ENCODE data around the gene HOXC11.

Gene HOXC11

DNA sequence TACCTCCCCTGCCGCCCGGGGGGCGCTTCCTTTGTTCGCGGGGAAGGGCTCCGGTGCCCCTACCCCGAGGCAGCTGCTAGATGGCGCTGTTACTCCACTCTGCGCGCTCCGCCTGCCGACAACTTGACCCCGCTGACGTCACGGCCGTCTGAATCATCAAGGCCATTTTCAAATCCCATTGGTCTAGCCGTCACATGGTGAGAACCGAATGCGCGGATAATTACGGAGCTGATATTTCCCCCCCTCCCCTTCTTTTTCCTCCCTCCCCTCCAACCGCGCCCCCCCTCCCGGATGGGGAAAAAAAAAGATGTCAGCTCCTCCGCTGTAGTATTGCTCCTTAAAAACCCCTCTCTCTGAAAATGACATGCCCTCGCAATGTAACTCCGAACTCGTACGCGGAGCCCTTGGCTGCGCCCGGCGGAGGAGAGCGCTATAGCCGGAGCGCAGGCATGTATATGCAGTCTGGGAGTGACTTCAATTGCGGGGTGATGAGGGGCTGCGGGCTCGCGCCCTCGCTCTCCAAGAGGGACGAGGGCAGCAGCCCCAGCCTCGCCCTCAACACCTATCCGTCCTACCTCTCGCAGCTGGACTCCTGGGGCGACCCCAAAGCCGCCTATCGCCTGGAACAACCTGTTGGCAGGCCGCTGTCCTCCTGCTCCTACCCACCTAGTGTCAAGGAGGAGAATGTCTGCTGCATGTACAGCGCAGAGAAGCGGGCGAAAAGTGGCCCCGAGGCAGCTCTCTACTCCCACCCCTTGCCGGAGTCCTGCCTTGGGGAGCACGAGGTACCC lies 12.2 kb downstream of the HOXC11 start, which contains the start of gene HOXC10:
HOXC10 (plus strand) TSS at position 246 of the 791 bp plus-strand sequence; CDS start at position 360, 114 bp downstream.
- peak; percentile 81 to 90 for DNase-seq (ENCODE audit: low read depth in 2 of 2)

DNA sequence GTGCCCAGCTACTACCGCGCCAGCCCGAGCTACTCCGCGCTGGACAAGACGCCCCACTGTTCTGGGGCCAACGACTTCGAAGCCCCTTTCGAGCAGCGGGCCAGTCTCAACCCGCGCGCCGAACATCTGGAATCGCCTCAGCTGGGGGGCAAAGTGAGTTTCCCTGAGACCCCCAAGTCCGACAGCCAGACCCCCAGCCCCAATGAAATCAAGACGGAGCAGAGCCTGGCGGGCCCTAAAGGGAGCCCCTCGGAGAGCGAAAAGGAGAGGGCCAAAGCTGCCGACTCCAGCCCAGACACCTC lies 12.7 kb downstream of the HOXC11 start:
- no peak for DNase-seq (ENCODE audit: low read depth in 2 of 2)

DNA sequence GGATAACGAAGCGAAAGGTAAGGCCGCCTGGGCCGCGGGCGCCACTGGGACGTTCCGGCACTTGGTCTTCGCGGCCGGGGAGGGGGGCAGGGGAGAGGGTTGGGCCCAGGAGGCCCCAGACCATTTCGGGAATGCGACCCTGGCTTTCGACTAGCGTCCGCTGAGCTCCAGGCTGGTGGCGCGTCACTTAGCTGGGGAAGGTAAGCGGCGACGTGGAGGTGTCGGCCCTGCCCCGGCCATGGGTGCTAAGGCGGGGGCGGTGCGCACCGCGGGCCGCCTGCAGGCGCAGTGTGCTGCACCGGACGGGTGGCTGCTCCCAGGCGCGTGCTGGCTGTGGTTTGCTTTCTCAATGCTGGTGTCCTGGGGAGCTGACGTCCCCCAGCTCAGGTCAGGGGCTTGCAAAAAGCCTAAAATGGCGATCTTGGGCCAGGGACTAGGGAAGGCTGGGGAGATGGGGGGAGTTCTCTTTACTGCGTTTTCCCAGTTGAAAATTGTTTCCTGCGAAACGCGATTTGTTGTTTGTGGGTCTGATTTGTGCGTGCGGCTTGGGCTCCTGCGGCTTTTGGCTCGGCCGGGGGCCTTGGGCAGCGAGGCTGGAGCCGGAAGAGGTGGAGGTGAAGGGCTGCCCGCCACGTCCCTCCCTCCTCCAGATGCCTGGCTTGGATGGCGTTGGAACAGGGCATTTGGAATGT lies 13.2 kb downstream of the HOXC11 start:
- DNase-seq (ENCODE audit: low read depth in 2 of 2): no peak

DNA sequence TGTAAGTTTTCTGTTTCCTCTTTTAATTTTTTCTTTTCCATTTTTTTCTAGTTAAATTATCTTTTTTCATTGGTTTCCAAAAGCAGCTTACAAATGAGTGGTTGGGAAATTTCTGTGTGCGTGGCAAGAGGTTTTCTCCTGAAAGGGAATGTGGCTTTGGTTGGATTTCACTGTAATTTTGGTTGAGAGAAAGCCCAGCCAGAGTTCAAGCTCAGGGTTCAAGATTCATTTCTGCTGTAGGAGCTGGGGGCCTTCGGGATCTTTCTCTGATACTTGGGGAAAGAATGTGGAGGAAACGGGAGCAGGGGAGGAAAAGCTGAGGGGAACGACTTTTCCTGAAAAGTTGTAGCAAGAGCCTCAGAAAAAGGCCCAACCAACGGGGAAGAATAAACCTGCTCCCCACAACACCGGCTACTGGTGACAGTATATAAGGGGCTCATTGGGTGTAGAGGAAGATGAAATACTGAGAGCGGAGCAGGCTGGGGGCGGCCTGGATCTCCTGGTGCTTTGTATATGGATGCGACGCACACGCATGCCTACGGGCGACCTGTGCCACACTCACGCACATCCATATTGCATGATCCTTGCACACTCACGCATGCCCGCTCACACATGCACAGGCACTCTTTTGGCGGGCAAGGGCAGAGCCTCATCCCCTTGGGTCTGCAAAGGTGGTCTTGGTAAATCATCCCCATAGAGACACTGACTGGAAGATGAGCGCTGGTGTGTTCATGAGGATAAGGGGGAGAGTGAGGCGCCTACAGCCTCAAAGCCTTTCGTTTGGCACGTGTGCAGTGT lies 14.0 kb downstream of the HOXC11 start:
- no peak for DNase-seq (ENCODE audit: low read depth in 2 of 2)

DNA sequence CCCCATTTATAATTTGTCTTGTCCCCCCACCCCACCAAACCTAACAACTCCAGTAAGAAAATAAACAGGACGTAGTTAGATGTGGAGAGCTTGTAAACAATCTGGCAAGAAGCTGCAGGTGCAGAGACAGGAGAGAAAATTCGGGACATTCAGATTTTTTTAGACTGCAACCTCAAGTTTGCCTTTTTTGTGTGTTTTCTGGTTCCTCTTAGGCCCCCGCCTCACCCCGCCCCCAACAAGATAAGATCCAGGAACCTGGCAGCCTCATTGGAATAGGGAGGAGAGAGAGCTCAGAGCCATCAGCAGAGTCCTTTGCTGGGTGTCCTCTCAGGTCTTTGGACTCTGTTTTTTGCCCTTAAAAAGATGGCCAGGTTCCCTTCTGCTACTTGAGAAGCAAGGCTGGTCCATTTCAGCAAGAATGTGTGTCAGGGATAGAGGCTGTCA lies 14.9 kb downstream of the HOXC11 start:
- DNase-seq (ENCODE audit: low read depth in 2 of 2): no peak

DNA sequence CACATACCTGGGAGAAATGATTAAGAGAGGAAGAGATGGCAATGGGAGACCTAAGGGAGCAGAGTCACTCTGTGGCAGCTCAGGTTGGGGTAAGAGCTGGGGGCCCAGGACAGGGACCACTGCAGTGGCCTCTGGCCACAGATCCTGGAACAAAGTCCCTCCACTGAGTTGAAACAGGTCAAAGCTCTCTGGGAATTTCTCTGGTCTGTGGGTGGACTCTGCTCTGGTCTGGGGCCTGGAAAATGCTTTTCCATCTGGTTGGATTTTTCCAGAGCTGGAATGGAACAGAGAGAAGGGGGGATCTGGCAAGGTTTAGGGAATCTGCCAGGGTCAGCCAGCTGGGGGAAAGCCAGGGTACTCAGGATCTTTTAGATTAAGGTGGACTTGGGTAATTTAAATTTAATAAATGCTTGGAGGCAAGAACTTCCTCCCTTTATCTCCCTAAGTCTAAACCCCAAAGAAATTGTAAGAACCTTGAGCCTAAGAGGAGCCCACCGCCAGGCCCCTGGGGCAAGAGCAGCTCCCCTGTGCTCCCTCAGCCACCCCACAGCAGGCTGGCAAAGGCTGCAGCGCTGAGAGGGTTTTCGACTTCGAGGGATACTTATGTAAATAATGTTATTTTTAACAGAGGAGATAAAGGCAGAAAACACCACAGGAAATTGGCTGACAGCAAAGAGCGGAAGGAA lies 15.8 kb downstream of the HOXC11 start:
- no peak for DNase-seq (ENCODE audit: low read depth in 2 of 2)

DNA sequence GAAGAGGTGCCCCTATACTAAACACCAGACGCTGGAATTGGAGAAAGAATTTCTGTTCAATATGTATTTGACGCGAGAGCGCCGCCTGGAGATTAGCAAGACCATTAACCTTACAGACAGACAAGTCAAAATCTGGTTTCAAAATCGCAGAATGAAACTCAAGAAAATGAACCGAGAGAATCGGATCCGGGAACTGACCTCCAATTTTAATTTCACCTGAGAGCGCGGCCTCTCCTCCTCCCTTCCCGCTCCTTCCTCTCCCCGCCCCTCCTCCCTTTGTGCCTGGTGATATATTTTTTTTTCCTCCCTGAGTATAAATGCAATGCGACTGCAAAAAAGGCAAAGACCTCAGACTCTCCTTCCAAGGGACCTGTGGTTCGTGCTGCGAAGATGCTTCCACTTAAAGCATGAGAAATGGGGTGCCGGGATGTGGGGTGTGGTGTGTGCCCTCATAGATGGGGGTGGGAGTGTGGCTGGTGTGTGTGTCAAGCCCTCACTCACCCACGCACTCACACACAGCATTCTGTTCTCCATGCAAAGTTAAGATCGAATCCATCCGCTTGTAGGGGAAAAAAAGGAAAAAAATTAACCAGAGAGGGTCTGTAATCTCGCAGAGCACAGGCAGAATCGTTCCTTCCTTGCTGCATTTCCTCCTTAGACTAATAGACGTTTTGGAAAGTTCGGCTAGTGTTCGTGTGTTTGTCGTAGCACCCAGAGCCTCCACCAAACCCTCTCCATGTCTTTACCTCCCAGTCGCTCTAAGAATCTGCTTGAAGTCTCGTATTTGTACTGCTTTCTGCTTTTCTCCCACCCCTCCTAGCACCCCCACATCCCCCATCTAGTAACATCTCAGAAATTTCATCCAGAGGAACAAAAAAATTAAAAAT lies 16.5 kb downstream of the HOXC11 start:
- DNase-seq (ENCODE audit: low read depth in 2 of 2): no peak

DNA sequence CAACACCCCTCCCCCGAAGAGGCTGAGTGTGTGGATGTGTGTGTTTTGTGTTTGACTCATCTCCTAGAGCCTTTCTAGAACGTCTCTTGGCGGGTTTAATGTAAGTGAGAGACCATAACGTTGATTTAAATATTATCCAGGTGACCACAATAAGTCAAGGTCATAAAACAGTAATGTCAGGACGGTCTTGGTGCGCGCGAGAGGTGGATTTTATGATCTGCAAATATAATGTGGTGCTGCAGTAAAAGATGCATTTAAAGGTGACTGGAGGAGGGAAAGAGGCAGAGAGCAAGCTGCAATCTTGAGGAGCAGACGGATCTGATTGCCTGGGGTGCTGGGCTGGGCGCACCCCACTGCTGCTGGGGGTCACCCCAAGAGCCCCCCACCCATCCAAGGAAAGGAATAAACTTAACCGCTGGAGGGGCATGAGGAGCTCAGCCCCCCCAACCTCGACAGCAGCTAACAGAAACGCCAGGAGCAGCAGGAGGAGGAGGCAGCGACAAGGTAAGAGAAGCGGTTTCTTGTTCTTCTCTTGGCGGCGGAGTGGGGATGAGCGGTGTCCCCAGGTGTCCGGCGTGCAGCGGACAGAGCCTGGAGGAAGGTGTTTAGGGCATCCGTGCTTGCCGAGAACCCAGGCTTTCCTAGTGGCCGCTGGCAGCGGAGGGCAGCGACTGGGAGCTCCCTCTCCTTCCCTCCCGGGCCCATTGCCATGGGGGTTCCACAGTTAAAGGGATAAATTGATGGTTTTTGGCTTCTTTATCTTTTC lies 17.6 kb downstream of the HOXC11 start:
- DNase-seq (ENCODE audit: low read depth in 2 of 2): no peak

DNA sequence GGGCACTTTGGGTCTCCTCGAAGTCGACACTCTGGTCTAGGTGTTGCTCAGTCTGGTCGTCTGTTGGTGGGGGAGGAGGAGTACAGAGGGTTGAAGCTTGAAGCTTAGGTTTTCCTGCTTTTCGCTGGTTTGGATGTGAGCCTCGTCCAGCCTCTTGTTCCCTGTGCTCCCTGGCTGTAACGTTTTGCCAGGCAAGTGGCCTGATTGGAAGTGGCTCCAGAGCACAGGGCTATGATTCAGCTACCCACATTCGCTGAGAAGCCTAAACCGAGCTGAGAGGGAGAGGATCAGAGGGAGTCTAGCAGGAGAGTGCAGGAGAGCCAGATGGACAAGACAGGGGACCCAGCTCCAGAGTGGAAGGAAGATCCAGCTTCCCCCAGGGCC lies 18.1 kb downstream of the HOXC11 start:
- DNase-seq (ENCODE audit: low read depth in 2 of 2): no peak

DNA sequence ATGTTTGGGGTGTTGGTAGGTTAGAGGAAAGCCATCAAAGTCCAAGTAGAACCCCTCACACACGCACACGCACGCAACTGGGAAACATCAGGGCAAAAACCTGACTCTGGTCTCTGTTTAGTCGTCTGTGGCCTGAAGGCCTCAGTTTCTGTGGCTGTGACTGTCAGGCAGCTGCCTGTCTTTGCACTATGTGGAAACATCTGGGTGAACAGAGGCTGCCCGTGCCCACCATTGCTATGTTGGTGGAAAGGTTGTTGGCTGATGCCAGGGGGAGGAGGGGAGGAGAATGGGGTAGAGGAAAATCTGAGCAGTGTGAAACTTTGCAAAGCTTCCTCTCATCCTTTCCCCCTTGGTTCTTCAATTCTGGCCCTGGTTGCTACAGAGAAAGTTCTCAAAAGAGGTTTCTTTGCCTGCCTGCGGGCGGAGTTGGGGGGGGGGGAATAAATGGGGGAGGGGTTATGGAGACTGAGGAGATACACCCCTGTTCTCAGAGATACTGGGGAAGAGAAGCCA lies 19.5 kb downstream of the HOXC11 start:
- no peak for DNase-seq (ENCODE audit: low read depth in 2 of 2)

DNA sequence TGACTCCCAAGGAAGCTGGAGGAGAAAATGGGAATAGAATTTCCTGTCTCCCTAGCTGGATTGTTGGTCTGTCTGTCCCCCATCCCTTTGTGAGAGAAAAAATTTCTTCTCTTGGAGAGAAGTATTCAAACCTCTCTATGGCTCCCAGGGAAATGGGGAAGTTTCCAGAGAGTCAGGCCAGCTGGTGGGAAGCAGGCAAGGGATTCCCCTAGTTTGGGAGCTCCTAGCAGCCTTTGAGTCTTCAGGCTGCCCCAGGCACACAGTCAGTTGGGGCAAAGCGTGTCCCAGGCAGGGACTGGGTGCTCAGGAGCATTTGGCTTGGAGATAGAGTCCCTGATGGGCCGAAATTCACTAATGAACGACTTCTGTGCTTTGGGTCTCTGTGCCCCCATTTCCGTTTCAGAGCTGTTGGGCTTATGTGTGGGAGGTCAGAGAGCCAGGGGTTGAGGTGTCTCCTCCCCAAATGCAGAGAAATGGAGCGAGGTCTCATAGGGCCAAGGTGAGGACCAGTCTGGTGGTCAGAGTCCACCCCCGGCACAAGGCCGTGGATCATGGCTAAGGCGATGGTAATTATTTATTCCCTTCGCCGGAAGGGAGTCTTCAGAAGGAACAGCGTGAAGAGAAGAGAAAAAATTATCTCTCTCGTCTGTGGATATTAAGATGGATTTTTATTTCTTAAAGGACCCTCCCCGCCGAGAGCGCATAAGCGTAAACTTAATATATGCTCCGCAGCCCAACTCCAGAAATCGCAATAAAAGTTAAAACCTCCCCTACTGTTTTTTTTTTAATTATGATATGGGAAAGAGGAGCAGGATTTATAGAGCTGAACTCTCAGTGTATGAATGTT lies 20.5 kb downstream of the HOXC11 start:
- DNase-seq (ENCODE audit: low read depth in 2 of 2): no peak

DNA sequence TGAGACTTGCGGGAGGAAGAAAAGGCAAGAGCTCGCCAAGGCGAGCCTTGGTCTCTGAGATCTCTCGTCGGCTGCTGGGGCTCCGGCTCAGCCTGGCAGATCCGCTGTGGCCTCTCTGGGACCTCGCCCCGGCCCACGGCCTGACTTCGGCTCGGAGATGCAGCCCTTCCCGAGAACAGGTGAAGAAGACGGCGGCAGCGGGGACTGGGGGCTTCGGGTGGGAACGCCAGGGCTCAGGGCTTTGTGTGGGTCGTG lies 21.0 kb downstream of the HOXC11 start:
- no peak for DNase-seq (ENCODE audit: low read depth in 2 of 2)

DNA sequence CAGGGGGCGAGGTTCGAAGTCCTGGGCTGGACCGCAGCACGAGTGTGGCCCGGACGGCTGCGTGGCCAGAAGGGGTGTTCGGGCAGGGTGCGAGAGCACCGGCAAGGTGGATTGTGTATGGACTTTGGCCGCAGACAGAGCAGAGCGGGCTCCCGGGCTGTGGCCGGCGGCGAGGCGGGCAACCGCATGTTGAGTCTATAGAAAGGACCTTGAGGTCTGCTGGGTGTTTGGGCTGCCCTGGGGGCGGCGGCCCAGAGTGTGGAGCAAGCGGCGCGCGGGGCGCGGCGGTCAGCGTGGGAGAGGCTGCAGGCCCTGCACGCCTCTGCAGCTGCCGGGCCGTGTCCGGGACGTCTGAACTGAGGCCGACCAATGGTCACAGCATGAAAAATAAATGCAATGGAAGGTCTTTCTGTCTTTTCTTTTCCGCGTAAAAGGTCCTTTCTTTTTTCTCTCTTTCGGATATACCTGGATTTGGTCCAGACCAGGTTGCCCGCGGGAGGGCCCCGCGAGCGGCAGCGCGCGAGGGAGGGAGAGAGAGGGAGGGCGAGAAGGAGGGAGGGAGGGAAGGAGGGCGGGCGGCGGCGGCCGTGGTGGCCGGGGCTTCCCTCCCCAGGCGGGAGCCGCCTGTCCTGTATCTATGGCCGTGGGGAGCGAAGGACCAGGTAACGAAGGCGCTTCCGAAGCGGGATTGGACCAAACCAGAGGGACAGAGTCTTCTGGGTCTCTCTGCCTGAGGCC lies 21.5 kb downstream of the HOXC11 start:
- no peak for DNase-seq (ENCODE audit: low read depth in 2 of 2)

DNA sequence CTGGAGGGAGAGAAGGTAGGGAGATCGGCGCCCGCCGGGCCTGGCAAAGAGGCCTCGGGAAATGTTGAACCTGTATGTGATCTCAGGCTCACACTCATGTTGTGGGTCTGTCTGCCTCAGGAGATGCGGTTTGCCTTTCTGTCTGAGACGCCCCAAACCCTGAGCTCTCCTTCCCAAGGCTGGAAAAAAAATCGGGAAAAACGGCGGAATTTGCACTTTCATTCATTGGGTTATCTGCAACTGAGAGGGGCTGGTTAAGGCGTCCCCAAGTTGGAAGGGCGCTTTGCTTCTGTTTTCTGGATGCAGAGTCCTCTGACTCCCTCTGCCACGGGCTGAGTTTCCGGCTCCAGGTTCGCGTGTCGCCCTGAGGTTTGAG lies 22.1 kb downstream of the HOXC11 start:
- DNase-seq (ENCODE audit: low read depth in 2 of 2): no peak

DNA sequence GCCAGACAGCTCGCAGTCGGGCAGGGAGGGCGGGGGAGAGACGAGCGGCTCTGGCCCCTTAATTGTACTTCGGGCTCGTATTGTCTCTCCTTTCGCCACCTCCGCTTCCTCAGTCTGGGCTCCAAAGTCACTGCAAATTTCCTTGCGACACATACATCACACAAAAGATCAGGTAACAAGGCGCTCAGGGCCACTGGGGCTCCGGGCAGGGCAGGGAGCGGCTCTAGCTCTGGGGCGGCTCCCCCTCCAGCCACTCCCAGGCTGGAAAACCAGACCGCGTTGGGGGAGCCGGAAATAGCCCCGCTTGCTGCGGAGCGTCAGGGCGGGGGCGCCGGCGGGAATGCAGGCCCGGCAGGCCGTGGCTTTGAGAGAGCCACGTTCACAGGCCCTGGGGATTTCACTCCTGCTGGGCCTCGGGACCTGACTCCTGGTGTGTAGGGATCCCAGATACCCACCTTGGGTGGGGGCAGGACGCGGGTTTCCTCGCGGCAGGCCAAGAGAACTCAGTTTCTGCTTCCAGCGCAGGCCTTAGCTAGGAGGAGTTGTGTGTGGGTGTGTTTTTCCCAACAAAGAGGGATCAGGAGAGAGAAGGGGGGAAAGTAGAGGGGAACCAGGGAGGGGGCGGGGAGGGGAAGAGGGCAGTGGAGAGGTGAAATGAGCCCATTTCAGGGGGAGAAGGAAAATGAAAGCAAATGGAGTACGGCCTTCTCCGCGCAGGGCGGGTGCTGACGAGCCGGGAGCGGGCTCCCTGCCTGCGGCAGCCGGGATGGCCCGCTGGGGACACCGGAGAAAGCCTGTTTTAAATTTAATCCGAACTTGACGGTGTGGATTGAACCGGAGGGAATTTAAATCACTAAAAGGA lies 22.7 kb downstream of the HOXC11 start:
- DNase-seq (ENCODE audit: low read depth in 2 of 2): no peak

DNA sequence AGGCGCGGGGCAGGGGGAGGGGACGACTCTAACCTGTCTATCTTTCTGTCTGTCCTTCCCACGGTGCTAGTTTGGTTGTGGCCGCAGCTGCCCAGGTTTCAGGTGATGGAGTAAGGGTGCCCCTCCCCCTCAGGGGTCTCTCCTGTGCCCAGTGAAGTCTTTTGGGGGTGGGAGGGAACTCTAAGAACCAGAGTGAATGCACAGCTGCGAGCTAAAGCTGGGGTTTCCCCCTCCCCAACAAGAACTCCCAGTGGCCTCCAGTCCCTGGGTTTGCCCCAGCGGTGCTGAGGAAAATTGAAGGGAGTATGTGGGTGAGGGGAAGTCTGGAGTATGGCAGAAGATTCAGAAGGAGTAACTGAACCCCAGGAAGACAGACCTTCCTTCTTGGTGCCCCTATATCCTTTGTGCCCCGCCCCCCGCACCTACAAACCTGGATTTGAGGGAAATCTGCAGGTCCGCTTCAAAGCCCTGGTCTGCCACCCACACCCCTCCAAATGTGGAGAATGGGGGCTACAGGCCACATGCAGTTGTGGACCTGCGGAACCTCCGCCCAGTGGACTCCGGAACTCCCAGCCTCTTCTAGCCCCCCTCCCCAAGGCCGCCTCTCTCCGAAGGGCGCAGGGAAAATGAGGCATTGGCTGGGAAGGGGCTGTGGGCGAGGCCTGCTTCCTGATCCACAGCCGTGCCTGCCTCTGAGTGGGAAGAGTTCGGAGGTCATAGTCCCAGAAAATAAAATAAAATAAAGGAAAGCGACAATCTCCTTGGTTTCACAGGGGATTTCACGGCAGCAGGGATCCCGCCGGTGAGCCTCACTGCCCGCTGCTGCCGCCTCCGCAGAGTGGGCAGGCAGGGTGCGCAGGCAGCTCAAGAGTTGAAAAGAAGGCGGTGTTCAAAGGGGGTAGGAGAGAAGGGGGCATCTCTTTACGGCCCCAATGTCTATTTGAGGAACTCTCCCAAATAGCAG lies 23.6 kb downstream of the HOXC11 start:
- DNase-seq (ENCODE audit: low read depth in 2 of 2): no peak
